ENCODE results near the gene CDC45.

- no peak for TF ChIP-seq CTCF (IDR thresholded peaks at IDR 0.05)
- no peak for TF ChIP-seq POLR2A (IDR thresholded peaks at IDR 0.05)
Observed at GRCh38 chr22:19440411-19441195, 39.1 kb upstream of the CDC45 start.
